Prostate gland (tissue), 2 donors: Measurements from ENCODE around the gene DSE. TPM values are rescaled to one million over a fixed set of nuclear protein-coding genes. Genes with fewer than 3 reads are reported as not detected.

Experiments
- DNase-seq: peaks from one replicate; pipeline ENCODE4 v3.0.0-alpha.2; 2019; ENCODE audit warnings: low spot score
- H3K27ac ChIP-seq, 2 donors: fragments of 200-600 bp; sonication (generic); 2 replicates each; pipeline ENCODE4 v1.5.1; 2017 to 2019
- H3K27me3 ChIP-seq: fragments of 200-600 bp; sonication (generic); replicated peaks from 2 replicates; pipeline ENCODE4 v1.5.1; 2019; ENCODE audit not compliant: insufficient read depth
- H3K36me3 ChIP-seq, 2 donors: fragments of 200-600 bp; sonication (generic); 1 replicate in 1 of 2; 2 replicates in 1 of 2; pipeline versions ENCODE4 v1.5.1 to v1.8.1; 2017 to 2019
- H3K4me1 ChIP-seq: fragments of 200-600 bp; sonication (generic); replicated peaks from 2 replicates; pipeline ENCODE4 v1.5.1; 2019
- H3K4me3 ChIP-seq, 2 donors: fragments of 200-600 bp; sonication (generic); 2 replicates each; pipeline ENCODE4 v1.5.1; 2017 to 2019
- H3K9me3 ChIP-seq: fragments of 200-600 bp; sonication (generic); 2 replicates; pipeline ENCODE4 v1.5.1; 2017
- POLR2A ChIP-seq: fragments of 450-650 bp; IDR thresholded peaks from one replicate; pipeline ENCODE4 v1.6.1; 2016; ENCODE audit warnings: antibody characterized with exemption, mild to moderate bottlenecking
- POLR2AphosphoS5 ChIP-seq: sonication (generic); formaldehyde crosslinking; IDR thresholded peaks from one replicate; pipeline ENCODE4 v1.6.1; 2017; ENCODE audit warnings: antibody characterized with exemption
- WGBS: methylation state at CpG from one replicate; pipeline ENCODE4 v1.1.5; 2018; 5-methylcytosine and 5-hydroxymethylcytosine counted together
- intact Hi-C: fragments of 100-400 bp; cut with DNase I; formaldehyde crosslinking; loops from one replicate; pipeline ENCODE4 v1.14.2; 2022
- total RNA-seq, 2 donors: library from RNA; depleted of rRNA; stranded (reverse); fragments of >200 nt; gene quantifications; one replicate each; pipeline ENCODE4 v1.1.0, GENCODE V29; 2016
- TF ChIP-seq, protein P1 (sequence below), 4 experiments: fragments of 200-600 bp in 2 of 4; fragments of 450-650 bp in 2 of 4; sonication (generic) in 2 of 4; IDR thresholded peaks; 1 replicate in 3 of 4; 2 replicates in 1 of 4; pipeline ENCODE4 v1.5.1; 2016 to 2019; ENCODE audit warnings: antibody characterized with exemption in 4 of 4, mild to moderate bottlenecking in 2 of 4, moderate library complexity in 2 of 4

The DSE gene
- total RNA-seq, 2 donors from 2014 or later: 15.8 to 36.5 TPM

DNA sequence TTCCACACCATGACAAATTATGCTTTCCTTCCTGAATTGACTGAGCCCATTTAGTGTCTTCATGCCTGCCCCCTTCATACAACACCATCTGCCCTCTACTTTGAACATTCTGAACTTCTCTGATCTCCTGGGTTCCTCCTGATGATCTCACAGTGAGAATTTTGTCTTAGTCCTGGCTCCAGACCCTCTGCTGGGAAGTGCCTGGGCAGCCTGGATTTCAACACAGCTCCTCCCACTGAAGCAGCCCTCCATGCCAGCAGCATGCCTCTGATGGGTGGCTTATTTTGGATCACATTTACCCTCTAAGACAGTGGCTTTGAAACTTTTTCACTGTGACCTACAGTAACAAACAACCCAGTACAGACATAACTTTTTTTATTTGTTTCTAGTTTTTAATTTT, 41.5 kb downstream of the DSE start:
- H3K4me1 ChIP-seq: no peaks in the 10 kb centered on the region
- no peak overlapping the region for H3K4me3 ChIP-seq
- H3K9me3 ChIP-seq: no peaks in the 10 kb centered on the region
- DNase-seq: no peak
- H3K27me3 ChIP-seq: no peaks in the 10 kb centered on the region
- H3K36me3 ChIP-seq: no peaks in the 10 kb centered on the region
- no peak overlapping the region for H3K27ac ChIP-seq
- intact Hi-C loops: no loop called here
- TF ChIP-seq POLR2A (no peak), POLR2AphosphoS5 (no peak)
- TF ChIP-seq, protein P1, sequence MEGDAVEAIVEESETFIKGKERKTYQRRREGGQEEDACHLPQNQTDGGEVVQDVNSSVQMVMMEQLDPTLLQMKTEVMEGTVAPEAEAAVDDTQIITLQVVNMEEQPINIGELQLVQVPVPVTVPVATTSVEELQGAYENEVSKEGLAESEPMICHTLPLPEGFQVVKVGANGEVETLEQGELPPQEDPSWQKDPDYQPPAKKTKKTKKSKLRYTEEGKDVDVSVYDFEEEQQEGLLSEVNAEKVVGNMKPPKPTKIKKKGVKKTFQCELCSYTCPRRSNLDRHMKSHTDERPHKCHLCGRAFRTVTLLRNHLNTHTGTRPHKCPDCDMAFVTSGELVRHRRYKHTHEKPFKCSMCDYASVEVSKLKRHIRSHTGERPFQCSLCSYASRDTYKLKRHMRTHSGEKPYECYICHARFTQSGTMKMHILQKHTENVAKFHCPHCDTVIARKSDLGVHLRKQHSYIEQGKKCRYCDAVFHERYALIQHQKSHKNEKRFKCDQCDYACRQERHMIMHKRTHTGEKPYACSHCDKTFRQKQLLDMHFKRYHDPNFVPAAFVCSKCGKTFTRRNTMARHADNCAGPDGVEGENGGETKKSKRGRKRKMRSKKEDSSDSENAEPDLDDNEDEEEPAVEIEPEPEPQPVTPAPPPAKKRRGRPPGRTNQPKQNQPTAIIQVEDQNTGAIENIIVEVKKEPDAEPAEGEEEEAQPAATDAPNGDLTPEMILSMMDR (IDR thresholded peaks at IDR 0.05): no peak

DNA sequence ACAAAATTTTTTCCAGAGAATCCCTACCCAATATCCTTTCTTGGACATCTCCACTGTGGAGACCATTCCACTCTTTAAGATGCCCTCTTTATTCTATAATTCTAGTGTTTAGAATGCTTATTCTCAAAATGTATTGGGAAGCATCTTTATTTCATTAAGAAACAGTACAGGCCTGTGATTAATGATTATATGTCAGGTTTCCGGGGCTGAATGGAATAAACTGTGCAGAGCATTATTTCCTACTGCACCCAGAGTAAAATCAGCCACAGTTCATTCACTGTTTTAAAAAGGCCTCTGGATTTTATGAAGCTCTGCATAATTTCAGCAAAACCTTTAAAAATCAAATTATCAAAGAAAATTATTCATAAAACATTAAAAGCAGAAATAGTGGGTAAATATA, 42.6 kb downstream of the DSE start:
- Histone ChIP-seq H3K9me3 (no peaks in the 10 kb centered on the region), H3K36me3 (no peaks in the 10 kb centered on the region), H3K4me3 (no peak overlapping the region), H3K27ac (no peak overlapping the region), H3K27me3 (no peaks in the 10 kb centered on the region), H3K4me1 (no peaks in the 10 kb centered on the region)
- 82% methylated on average over 1 of the region's 1 CpG for WGBS
- no peak for DNase-seq
- TF ChIP-seq POLR2A (no peak), POLR2AphosphoS5 (no peak)
- TF ChIP-seq, protein P1 (IDR thresholded peaks at IDR 0.05): no peak
- intact Hi-C loops: no loop called here

DNA sequence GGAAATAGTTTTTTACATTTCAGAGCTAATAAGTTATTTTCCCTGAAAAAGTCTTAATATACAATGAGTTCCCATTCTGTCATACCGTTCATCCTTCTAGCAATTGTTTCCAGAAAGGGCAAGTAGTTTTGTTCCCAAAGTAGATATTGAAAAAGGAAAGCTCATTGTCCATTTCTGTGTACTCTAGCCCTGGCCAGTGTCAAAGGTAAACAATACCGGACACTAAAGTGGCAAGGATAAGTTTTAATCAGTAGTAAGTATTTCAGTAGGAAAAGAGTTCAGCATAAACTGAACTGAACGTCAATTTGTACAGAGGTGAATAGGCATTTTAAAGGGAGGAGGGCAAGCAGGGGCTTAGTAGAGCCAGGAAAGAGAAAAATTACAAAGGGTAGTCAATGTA, 46.9 kb downstream of the DSE start:
- Histone ChIP-seq H3K4me3 (no peak overlapping the region), H3K36me3 (no peaks in the 10 kb centered on the region), H3K4me1 (no peaks in the 10 kb centered on the region), H3K27me3 (no peaks in the 10 kb centered on the region), H3K27ac (no peak overlapping the region), H3K9me3 (no peaks in the 10 kb centered on the region)
- 62% methylated on average over 3 of the region's 3 CpGs for WGBS
- no peak for DNase-seq
- intact Hi-C loops: no loop called here
- peak; percentile 11 for TF ChIP-seq POLR2AphosphoS5
- no peak for TF ChIP-seq POLR2A
- TF ChIP-seq, protein P1 (IDR thresholded peaks at IDR 0.05): no peak

DNA sequence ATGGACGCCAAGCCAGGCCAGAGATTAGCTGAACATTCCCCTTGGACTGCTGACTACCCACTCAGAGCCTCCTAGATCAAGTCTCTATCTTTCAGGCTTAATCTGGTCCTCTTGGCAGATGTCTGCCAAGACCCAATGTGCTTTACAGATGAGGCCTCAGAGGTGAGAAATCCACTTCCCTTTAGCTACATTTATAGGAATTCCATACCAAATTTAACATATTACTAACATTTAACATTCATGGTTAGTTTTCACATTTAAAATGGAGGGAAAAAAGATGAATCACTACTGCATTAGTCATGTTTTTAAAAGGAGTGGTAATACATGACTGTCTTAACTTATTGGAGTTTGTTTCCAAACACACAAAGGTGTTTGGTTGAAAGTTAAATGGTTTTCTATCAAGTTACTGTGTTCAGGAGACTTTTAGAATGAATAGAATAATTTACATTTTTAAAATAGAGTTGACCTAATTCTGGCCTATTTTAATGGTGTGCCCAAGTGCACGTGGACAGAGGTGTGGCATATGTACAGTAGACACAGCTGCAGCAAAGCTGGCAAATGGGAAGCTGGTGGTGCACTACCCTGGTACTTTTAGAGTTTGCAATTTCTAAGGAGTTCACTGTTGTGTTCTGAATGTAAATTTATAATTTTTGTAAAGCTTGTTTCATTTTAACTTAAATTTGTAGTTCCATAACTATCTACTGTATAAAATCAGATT, 48.5 kb downstream of the DSE start:
- Histone ChIP-seq H3K9me3 (no peaks in the 10 kb centered on the region), H3K36me3 (no peaks in the 10 kb centered on the region), H3K27me3 (no peaks in the 10 kb centered on the region), H3K4me1 (no peaks in the 10 kb centered on the region), H3K4me3 (no peak overlapping the region), H3K27ac (no peak overlapping the region)
- 83% methylated on average over 2 of the region's 2 CpGs for WGBS
- no peak for DNase-seq
- TF ChIP-seq, protein P1 (IDR thresholded peaks at IDR 0.05): no peak
- TF ChIP-seq POLR2AphosphoS5 (no peak), POLR2A (no peak)
- intact Hi-C loops: no loop called here

DNA sequence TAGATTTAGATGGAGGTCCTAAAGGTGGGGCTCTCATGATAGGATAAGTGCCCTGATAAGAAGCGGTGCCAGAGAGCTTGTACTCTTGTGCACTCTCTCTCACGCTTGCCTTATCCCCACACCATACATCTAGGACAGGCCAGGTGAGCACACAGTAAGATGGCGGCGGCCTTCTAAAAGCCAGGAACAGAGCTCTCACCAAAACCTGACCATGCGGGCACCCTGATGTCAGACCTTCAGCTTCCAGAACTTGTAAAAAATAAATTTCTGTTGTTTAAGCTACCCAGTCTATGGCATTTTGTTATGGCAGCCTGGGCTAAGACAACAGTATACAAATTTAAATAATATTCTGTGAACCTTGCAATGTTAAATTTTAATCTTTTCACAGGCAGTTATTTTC, 49.6 kb downstream of the DSE start:
- intact Hi-C loops: no loop called here
- no peak for DNase-seq
- Histone ChIP-seq H3K4me1 (no peaks in the 10 kb centered on the region), H3K36me3 (no peaks in the 10 kb centered on the region), H3K27me3 (no peaks in the 10 kb centered on the region), H3K27ac (no peak overlapping the region), H3K9me3 (no peaks in the 10 kb centered on the region), H3K4me3 (no peak overlapping the region)
- TF ChIP-seq, protein P1 (IDR thresholded peaks at IDR 0.05): no peak
- no peak for TF ChIP-seq POLR2AphosphoS5
- no peak for TF ChIP-seq POLR2A
- WGBS: 98% methylated on average over 5 of the region's 5 CpGs
